H1 (cell line): Measurements from ENCODE around the gene LRCH2. TPM values are rescaled to one million over a fixed set of nuclear protein-coding genes. Genes with fewer than 3 reads are reported as not detected.

Experiments
- CTCF ChIA-PET: fragments of 300-600 bp; sonication (Branson Sonifier 250); formaldehyde crosslinking; loops from one replicate; lab custom pipeline; 2021; ENCODE audit not compliant: partially characterized antibody; lab: Charles Lee
- POLR2A ChIA-PET: fragments of 300-600 bp; sonication (Branson Sonifier 250); formaldehyde crosslinking; loops from one replicate; lab custom pipeline; 2021; ENCODE audit warnings: inconsistent platforms; ENCODE audit not compliant: partially characterized antibody; lab: Charles Lee
- DNase-seq, 2 experiments: peaks; one replicate each; pipeline versions ENCODE4 v3.0.0 to v3.0.0-alpha.2; 2010 to 2022; ENCODE audit warnings: low spot score in 2 of 2, low read depth in 1 of 2, mixed read lengths in 1 of 2
- FAIRE-seq: peaks from 2 replicates; lab custom pipeline; 2011; peaks lifted over from hg19 to GRCh38; lab: Jason Lieb, UNC
- H2AFZ ChIP-seq: 2 replicates; pipeline ENCODE4 v1.8.1; 2012; ENCODE audit warnings: low read length, inconsistent platforms
- H2AK5ac ChIP-seq: 2 replicates; pipeline ENCODE4 v1.6.1; 2013; ENCODE audit warnings: low read depth, low read length
- H2BK120ac ChIP-seq: replicated peaks from 2 replicates; pipeline ENCODE3; 2013; ENCODE audit warnings: low read depth, low read length, inconsistent platforms
- H2BK12ac ChIP-seq: 2 replicates; pipeline ENCODE4 v1.6.1; 2013; ENCODE audit warnings: low read depth, low read length
- H2BK15ac ChIP-seq: 2 replicates; pipeline ENCODE4 v1.6.1; 2013; ENCODE audit warnings: low read length
- H2BK20ac ChIP-seq: 2 replicates; pipeline ENCODE4 v1.6.1; 2013; ENCODE audit warnings: low read length
- H2BK5ac ChIP-seq: 2 replicates; pipeline ENCODE4 v1.6.1; 2013; ENCODE audit warnings: low read depth, low read length
- H3K14ac ChIP-seq: 2 replicates; pipeline ENCODE4 v1.6.1; 2013; ENCODE audit warnings: inconsistent platforms; ENCODE audit not compliant: insufficient read length
- H3K18ac ChIP-seq: 2 replicates; pipeline ENCODE4 v1.6.1; 2013; ENCODE audit warnings: low read length; ENCODE audit errors: extremely low read depth
- H3K23ac ChIP-seq: 2 replicates; pipeline ENCODE4 v1.6.1; 2013; ENCODE audit warnings: inconsistent platforms; ENCODE audit not compliant: insufficient read length
- H3K23me2 ChIP-seq: 2 replicates; pipeline ENCODE4 v1.6.1; 2013; ENCODE audit warnings: low read depth, low read length
- H3K27ac ChIP-seq: 2 replicates; pipeline ENCODE4 v1.6.1; 2011; ENCODE audit warnings: low read depth, low read length, inconsistent platforms
- H3K27me3 ChIP-seq, 4 experiments: replicated peaks in 1 of 4; 1 replicate in 1 of 4; 2 replicates in 3 of 4; pipeline versions ENCODE4 v1.6.1 to v1.8.1; 2011 to 2013; ENCODE audit warnings: low read length in 3 of 4, mild to moderate bottlenecking in 3 of 4, inconsistent platforms in 2 of 4, mixed read lengths in 2 of 4, moderate library complexity in 1 of 4; ENCODE audit not compliant: control insufficient read depth in 3 of 4, insufficient read depth in 3 of 4; ENCODE audit errors: extremely low read depth in 1 of 4
- H3K36me3 ChIP-seq, 4 experiments: 2 replicates each; pipeline versions ENCODE4 v1.6.1 to v1.8.1; 2011 to 2013; ENCODE audit warnings: mild to moderate bottlenecking in 4 of 4, low read length in 3 of 4, moderate library complexity in 2 of 4, control low read depth in 1 of 4, inconsistent platforms in 1 of 4; ENCODE audit not compliant: insufficient read depth in 4 of 4, control insufficient read depth in 2 of 4
- H3K4ac ChIP-seq: replicated peaks from 2 replicates; pipeline ENCODE3; 2013; ENCODE audit warnings: low read length, low read depth, mixed read lengths, inconsistent platforms; ENCODE audit not compliant: insufficient read length
- H3K4me1 ChIP-seq, 4 experiments: replicated peaks in 1 of 4; 1 replicate in 1 of 4; 2 replicates in 3 of 4; pipeline versions ENCODE4 v1.6.1 to v1.8.1; 2011 to 2013; ENCODE audit warnings: low read length in 3 of 4, inconsistent platforms in 2 of 4, mixed read lengths in 1 of 4; ENCODE audit not compliant: insufficient read depth in 4 of 4, control insufficient read depth in 3 of 4
- H3K4me2 ChIP-seq, 2 experiments: 2 replicates each; pipeline versions ENCODE4 v1.6.1 to v1.8.1; 2011 to 2013; ENCODE audit warnings: low read depth in 2 of 2, low read length in 2 of 2, control low read depth in 1 of 2, inconsistent platforms in 1 of 2, mild to moderate bottlenecking in 1 of 2; ENCODE audit not compliant: insufficient read depth in 1 of 2
- H3K4me3 ChIP-seq, 4 experiments: fragments of 200-600, 300-600 bp in 1 of 4; sonication (generic), shearing (Covaris generic), sonication (Bioruptor Twin) in 1 of 4; 2 replicates each; pipeline versions ENCODE4 v1.5.1 to v1.8.1; 2011 to 2016; ENCODE audit warnings: low read length in 4 of 4, low read depth in 3 of 4, control low read depth in 2 of 4, inconsistent platforms in 2 of 4, mild to moderate bottlenecking in 2 of 4, mixed read lengths in 1 of 4, moderate library complexity in 1 of 4; ENCODE audit not compliant: insufficient read depth in 2 of 4; ENCODE audit errors: extremely low read depth in 1 of 4
- H3K56ac ChIP-seq: replicated peaks from 2 replicates; pipeline ENCODE3; 2013; ENCODE audit warnings: low read depth, mild to moderate bottlenecking, mixed read lengths, low read length, inconsistent platforms; ENCODE audit not compliant: insufficient read length
- H3K79me1 ChIP-seq: 2 replicates; pipeline ENCODE4 v1.6.1; 2013; ENCODE audit warnings: low read depth, low read length, control low read depth
- H3K79me2 ChIP-seq, 2 experiments: 2 replicates each; pipeline versions ENCODE4 v1.6.1 to v1.8.1; 2012 to 2013; ENCODE audit warnings: low read length in 2 of 2, mild to moderate bottlenecking in 2 of 2, inconsistent platforms in 1 of 2; ENCODE audit not compliant: insufficient read depth in 2 of 2, control insufficient read depth in 1 of 2
- H3K9ac ChIP-seq, 4 experiments: replicated peaks in 1 of 4; 1 replicate in 1 of 4; 2 replicates in 3 of 4; pipeline versions ENCODE4 v1.6.1 to v1.8.1; 2011 to 2013; ENCODE audit warnings: low read depth in 3 of 4, low read length in 3 of 4, control low read depth in 2 of 4, mild to moderate bottlenecking in 2 of 4, moderate library complexity in 2 of 4, inconsistent platforms in 1 of 4; ENCODE audit errors: extremely low read depth in 1 of 4
- H3K9me3 ChIP-seq, 2 experiments: 2 replicates each; pipeline versions ENCODE4 v1.6.1 to v1.8.1; 2012 to 2013; ENCODE audit warnings: mild to moderate bottlenecking in 2 of 2, moderate library complexity in 2 of 2, control low read depth in 1 of 2, inconsistent platforms in 1 of 2, low read depth in 1 of 2, low read length in 1 of 2, mixed read lengths in 1 of 2; ENCODE audit not compliant: insufficient read depth in 2 of 2
- H4K20me1 ChIP-seq, 2 experiments: replicated peaks in 1 of 2; 2 replicates each; pipeline versions ENCODE3 to v1.8.1; 2011 to 2013; ENCODE audit warnings: inconsistent platforms in 2 of 2, low read length in 2 of 2, mild to moderate bottlenecking in 1 of 2; ENCODE audit not compliant: insufficient read depth in 2 of 2, control insufficient read depth in 1 of 2
- H4K5ac ChIP-seq: 2 replicates; pipeline ENCODE4 v1.6.1; 2013; ENCODE audit warnings: low read length, low read depth, mixed read lengths, inconsistent platforms; ENCODE audit not compliant: insufficient read length
- H4K8ac ChIP-seq: 2 replicates; pipeline ENCODE4 v1.8.0; 2013; ENCODE audit warnings: mild to moderate bottlenecking, moderate library complexity, low read length, inconsistent platforms; ENCODE audit not compliant: insufficient read depth; ENCODE audit errors: extremely low read depth
- H4K91ac ChIP-seq: replicated peaks from 2 replicates; pipeline ENCODE3; 2013; ENCODE audit warnings: low read length, mixed read lengths, inconsistent platforms; ENCODE audit not compliant: insufficient read length
- CEBPB ChIP-seq: IDR thresholded peaks from 2 replicates; pipeline ENCODE4 v1.6.1; 2012; ENCODE audit warnings: low read depth, low read length
- JUN ChIP-seq: IDR thresholded peaks from 2 replicates; pipeline ENCODE4 v1.6.1; 2011; ENCODE audit warnings: low read depth, mild to moderate bottlenecking, improper control_type of control experiment, low read length
- KDM5A ChIP-seq: fragments of 200-600 bp; IDR thresholded peaks from 2 replicates; pipeline ENCODE4 v1.7.1; 2012; ENCODE audit warnings: mild to moderate bottlenecking, low read length, inconsistent platforms, mixed read lengths
- POU5F1 ChIP-seq: IDR thresholded peaks from 2 replicates; pipeline ENCODE4 v1.6.1; 2011; ENCODE audit warnings: low read depth, mild to moderate bottlenecking, low read length, moderate library complexity
- RAD21 ChIP-seq, 2 experiments: IDR thresholded peaks in 1 of 2; conservative IDR thresholded peaks in 1 of 2; 2 replicates each; pipeline ENCODE4 v1.6.1; 2011; ENCODE audit warnings: low read depth in 2 of 2, low read length in 2 of 2, improper control_type of control experiment in 1 of 2, inconsistent platforms in 1 of 2, mild to moderate bottlenecking in 1 of 2, moderate library complexity in 1 of 2
- SAP30 ChIP-seq: fragments of 300-600 bp; sonication (generic); IDR thresholded peaks from 2 replicates; pipeline ENCODE4 v1.7.1; 2012; ENCODE audit warnings: low read length, moderate library complexity, mild to moderate bottlenecking, inconsistent platforms; ENCODE audit not compliant: insufficient read depth, insufficient replicate concordance
- SIN3A ChIP-seq, 2 experiments: IDR thresholded peaks in 1 of 2; conservative IDR thresholded peaks in 1 of 2; 2 replicates each; pipeline ENCODE4 v1.6.1; 2011 to 2012; ENCODE audit warnings: low read length in 2 of 2, improper control_type of control experiment in 1 of 2, low read depth in 1 of 2, mild to moderate bottlenecking in 1 of 2
- SP2 ChIP-seq: IDR thresholded peaks from 2 replicates; pipeline ENCODE4 v1.6.1; 2012; ENCODE audit warnings: mild to moderate bottlenecking, low read length, inconsistent platforms
- TAF7 ChIP-seq: optimal IDR thresholded peaks from 2 replicates; pipeline ENCODE3; 2011; ENCODE audit warnings: low read depth, mild to moderate bottlenecking, inconsistent platforms, low read length, moderate library complexity, borderline replicate concordance
- TCF12 ChIP-seq: IDR thresholded peaks from 2 replicates; pipeline ENCODE4 v1.6.1; 2011; ENCODE audit warnings: low read depth, mild to moderate bottlenecking, low read length
- WGBS, 2 experiments: shearing (Covaris generic) in 1 of 2; methylation state at CpG; one replicate each; pipeline versions ENCODE4 v1.1.6 to v1.1.7; 2013 to 2015; ENCODE audit warnings: low lambda C conversion rate in 2 of 2, mixed read lengths in 2 of 2, inconsistent platforms in 1 of 2, low coverage in 1 of 2, missing lambda C conversion rate in 1 of 2; ENCODE audit not compliant: insufficient replicate concordance in 2 of 2, insufficient coverage in 1 of 2, insufficient read length in 1 of 2; ENCODE audit errors: extremely low coverage in 1 of 2, missing lambda C conversion rate in 1 of 2; 5-methylcytosine and 5-hydroxymethylcytosine counted together
- polyA plus RNA-seq, 7 experiments: library from polyadenylated mRNA; depleted of rRNA in 3 of 7; stranded (reverse) in 5 of 7; unstranded in 2 of 7; fragments of >200 nt in 5 of 7; fragments of 200-250 nt in 2 of 7; gene quantifications; 1 replicate in 5 of 7; 2 replicates in 1 of 7; 4 replicates in 1 of 7; pipeline versions ENCODE4 v1.2.1 to v1.2.3, GENCODE V29; 2011 to 2013; ENCODE audit warnings: missing spikeins in 2 of 7, mixed read lengths in 2 of 7
- total RNA-seq: library from RNA; stranded (reverse); fragmentation: NEBNext Ultra II Directional; extraction: Animal tissue kit (Norgen Biotek cat#: 25700); gene quantifications from 2 replicates; pipeline ENCODE4 v1.2.1, GENCODE V29; 2021
- TF ChIP-seq, protein P1 (sequence below): IDR thresholded peaks from 2 replicates; pipeline ENCODE4 v1.6.1; 2012; ENCODE audit warnings: inconsistent platforms

Gene LRCH2
- total and polyA plus RNA-seq, 2 of the 8 experiments (the other 6 are each of a cell fraction or from before 2014, with no cell fraction given): 1.5 to 5.5 TPM

DNA sequence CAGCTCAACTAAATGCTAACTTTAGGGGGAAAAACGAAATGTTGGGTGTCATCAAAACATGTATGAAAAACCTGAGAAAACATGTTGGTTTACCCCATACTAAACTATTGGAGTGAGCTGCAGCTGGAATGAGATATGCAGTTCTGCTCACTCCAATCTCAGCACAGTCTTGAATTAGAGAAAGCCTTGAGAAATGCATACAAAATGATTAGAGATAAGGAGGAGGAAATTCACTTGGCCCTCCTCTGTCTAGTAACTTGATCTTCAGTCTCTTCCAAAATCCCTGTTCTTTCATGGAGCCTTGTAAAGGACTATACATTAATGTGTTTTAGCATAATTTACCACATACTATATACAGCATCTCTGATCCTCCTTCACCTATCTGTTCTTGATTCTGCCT, 3.2 kb upstream of the LRCH2 start:
- Histone ChIP-seq H3K36me3 (no peaks in the 10 kb centered on the region), H4K5ac (no peak overlapping the region), H3K27ac (no peak overlapping the region), H3K4me3 (no peak overlapping the region), H2BK20ac (no peak overlapping the region), H2BK120ac (no peak overlapping the region), H3K4ac (no peak overlapping the region), H3K23ac (no peak overlapping the region), H3K27me3 (no peaks in the 10 kb centered on the region), H3K56ac (no peak overlapping the region), H3K14ac (no peak overlapping the region), H4K8ac (no peak overlapping the region), H2AK5ac (no peak overlapping the region), H4K91ac (no peak overlapping the region), H3K9ac (no peak overlapping the region), H2BK15ac (no peak overlapping the region), H3K18ac (no peak overlapping the region), H3K4me2 (no peak overlapping the region), H4K20me1 (no peaks in the 10 kb centered on the region), H3K79me2 (peaks cover 0 to 4% of the 10 kb centered on the region in 2 experiments; a peak in 2 of 4 replicates), H3K4me1 (no peaks in the 10 kb centered on the region; a peak in 1 of 7 replicates), H3K9me3 (no peaks in the 10 kb centered on the region), H2AFZ (no peak overlapping the region), H3K79me1 (no peaks in the 10 kb centered on the region), H2BK5ac (no peak overlapping the region), H3K23me2 (no peaks in the 10 kb centered on the region), H2BK12ac (no peak overlapping the region)
- ChIA-PET POLR2A (no interaction called here), CTCF (interaction anchor here (2.0 kb wide), 1 partner anchor 31 kb away, joined by 7 read pairs; no protein-coding TSS in a partner anchor)
- DNase-seq (no peak), FAIRE-seq (no peak)
- 75% methylated on average over 1 of the region's 1 CpG; no CpG with 5 or more reads in 1 of the 2 experiments for WGBS, 2 experiments
- TF ChIP-seq SP2 (no peak), SAP30 (no peak), TAF7 (no peak), JUN (no peak), TCF12 (no peak), POU5F1 (no peak), RAD21 (IDR thresholded peaks at IDR 0.05 in 1 of 2, conservative IDR thresholded peaks at IDR 0.05 in 1 of 2; ENCODE audit: low read depth in 2 of 2, low read length in 2 of 2) (no peak), KDM5A (no peak), SIN3A (conservative IDR thresholded peaks at IDR 0.05 in 1 of 2, IDR thresholded peaks at IDR 0.05 in 1 of 2; ENCODE audit: low read depth in 1 of 2, low read length in 2 of 2) (no peak), CEBPB (no peak)
- TF ChIP-seq, protein P1, sequence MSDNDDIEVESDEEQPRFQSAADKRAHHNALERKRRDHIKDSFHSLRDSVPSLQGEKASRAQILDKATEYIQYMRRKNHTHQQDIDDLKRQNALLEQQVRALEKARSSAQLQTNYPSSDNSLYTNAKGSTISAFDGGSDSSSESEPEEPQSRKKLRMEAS: no peak
